Measurements from ENCODE around the gene SLMAP. TPM values are rescaled to one million over a fixed set of nuclear protein-coding genes. Genes with fewer than 3 reads are reported as not detected.

The SLMAP gene, protein sequence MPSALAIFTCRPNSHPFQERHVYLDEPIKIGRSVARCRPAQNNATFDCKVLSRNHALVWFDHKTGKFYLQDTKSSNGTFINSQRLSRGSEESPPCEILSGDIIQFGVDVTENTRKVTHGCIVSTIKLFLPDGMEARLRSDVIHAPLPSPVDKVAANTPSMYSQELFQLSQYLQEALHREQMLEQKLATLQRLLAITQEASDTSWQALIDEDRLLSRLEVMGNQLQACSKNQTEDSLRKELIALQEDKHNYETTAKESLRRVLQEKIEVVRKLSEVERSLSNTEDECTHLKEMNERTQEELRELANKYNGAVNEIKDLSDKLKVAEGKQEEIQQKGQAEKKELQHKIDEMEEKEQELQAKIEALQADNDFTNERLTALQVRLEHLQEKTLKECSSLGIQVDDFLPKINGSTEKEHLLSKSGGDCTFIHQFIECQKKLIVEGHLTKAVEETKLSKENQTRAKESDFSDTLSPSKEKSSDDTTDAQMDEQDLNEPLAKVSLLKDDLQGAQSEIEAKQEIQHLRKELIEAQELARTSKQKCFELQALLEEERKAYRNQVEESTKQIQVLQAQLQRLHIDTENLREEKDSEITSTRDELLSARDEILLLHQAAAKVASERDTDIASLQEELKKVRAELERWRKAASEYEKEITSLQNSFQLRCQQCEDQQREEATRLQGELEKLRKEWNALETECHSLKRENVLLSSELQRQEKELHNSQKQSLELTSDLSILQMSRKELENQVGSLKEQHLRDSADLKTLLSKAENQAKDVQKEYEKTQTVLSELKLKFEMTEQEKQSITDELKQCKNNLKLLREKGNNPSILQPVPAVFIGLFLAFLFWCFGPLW
- total RNA-seq = 105 to 116 TPM (median 116 TPM) in 3 replicates
- long read RNA-seq, transcript SLMAP-205 (11 exons, 3,066 nt) = major isoform, 103 of 209 reads
- long read RNA-seq, partial matches to known transcripts = 42 of 209 reads
- long read RNA-seq, other reads (novel, unspliced or antisense) = 64 of 209 reads

DNA sequence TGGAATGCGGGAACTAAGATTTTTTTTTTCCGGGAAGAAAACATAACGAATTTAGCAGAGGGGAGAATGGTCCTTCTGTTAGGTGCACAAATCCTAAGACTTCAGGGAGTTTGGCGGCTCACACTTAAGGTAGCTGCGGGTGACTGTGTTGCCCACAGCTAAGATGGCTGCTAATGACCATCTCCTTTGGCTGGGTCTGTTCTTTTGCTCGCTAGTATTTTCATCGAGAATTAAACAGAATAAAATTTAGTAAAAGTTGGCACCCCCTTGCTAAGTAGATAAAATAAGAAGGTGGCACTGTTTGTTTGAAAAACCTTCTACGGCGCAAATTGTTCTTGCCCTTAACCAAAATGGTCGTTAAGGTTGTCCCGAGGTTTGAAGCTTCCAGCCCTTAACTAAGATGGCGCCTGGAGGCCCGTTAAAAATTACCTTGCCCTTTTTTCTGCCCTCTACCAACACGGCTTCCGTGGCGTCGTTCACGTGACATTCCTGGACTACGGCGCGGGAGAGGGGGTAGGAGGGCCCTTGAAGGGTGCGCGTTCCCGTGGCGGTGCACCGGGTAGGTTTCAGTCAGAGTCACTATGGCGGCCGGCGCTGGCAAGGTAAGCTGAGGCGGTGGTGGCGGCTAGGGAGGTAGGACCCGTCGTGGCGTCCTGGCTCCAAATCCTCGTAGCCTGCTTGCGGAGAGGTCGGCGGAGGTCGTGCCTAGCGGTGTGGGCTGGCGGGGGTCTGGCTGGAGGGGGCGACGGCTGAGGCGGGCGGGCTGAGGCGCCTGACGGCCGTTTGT lies at the start of gene SLMAP:
Gene SLMAP, plus strand, starts transcription at position 569 of the 787 bp plus-strand sequence. CDS start 1,343 bp downstream, outside the sequence.
- Mint-ChIP-seq H3K4me3 (ENCODE audit: unreplicated experiment) (peak within 1 kb of the TSS; percentile 95), H3K4me1 (ENCODE audit: low read depth) (peaks cover 46% of the 10 kb centered on the region)

DNA sequence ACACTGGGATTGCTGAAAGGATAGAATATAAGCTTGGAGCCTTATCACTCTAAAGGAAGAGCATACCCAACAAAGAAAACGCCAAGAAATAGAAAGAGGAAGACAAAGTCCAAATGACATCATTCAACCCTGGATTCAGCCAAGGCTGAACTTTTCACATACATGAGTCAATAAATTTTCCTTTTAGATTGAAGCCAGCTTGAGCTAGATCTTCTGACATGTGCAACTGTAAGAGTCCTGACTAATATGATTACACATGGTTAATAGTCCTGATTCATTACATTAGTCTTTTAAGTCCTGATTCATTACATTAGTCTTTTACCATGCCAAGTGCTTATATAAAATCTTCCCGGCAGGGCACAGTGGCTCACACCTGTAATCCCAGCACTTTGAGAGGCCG lies 49.6 kb upstream of the SLMAP start:
- Mint-ChIP-seq H3K36me3 (ENCODE audit: low read depth) (peaks cover 2% of the 10 kb centered on the region), H3K4me1 (ENCODE audit: low read depth) (peaks cover 9% of the 10 kb centered on the region), H3K9me3 (ENCODE audit: low read depth) (peaks cover 3% of the 10 kb centered on the region), H3K27me3 (ENCODE audit: low read depth) (no peaks in the 10 kb centered on the region), H3K4me3 (ENCODE audit: unreplicated experiment) (no peak overlapping the region), H3K27ac (ENCODE audit: unreplicated experiment) (no peak overlapping the region)
- TF ChIP-seq CTCF (IDR thresholded peaks at IDR 0.05) = no peak
- no peak for DNase-seq (ENCODE audit: low spot score)

More for the DNA sequence above, at the start of gene SLMAP:
- H3K9me3 Mint-ChIP-seq (ENCODE audit: low read depth) = no peaks in the 10 kb centered on the region
- peak; percentile 98 for DNase-seq (ENCODE audit: low spot score)
- H3K36me3 Mint-ChIP-seq (ENCODE audit: low read depth) = no peaks in the 10 kb centered on the region
- H3K27me3 Mint-ChIP-seq (ENCODE audit: low read depth) = no peaks in the 10 kb centered on the region
- H3K27ac Mint-ChIP-seq (ENCODE audit: unreplicated experiment) = peak within 1 kb of the TSS; percentile 98
- no peak for TF ChIP-seq CTCF (IDR thresholded peaks at IDR 0.05)

DNA sequence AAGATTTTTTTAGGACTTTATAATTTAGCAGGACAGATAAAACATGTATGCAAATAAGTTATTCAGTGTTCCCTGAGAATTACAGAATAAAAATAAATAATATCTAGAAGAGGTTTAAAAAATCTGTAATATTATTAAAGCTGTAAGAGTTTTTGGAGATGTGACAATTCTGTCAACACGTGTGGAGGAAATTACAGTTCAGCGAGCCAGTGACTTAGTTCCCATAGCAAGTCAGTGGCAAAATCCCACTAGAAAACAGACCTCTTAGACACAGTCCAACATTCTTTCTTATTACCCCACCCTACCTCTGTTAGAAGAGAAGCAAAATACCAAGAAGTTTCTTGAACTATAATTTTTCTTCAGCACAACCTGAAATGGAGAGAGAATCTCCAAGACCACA lies 47.1 kb upstream of the SLMAP start:
- no peaks in the 10 kb centered on the region for H3K27me3 Mint-ChIP-seq (ENCODE audit: low read depth)
- H3K27ac Mint-ChIP-seq (ENCODE audit: unreplicated experiment) = peak overlapping the region; percentile 2
- peaks cover 9% of the 10 kb centered on the region for H3K4me1 Mint-ChIP-seq (ENCODE audit: low read depth)
- no peak for DNase-seq (ENCODE audit: low spot score)
- no peak for TF ChIP-seq CTCF (IDR thresholded peaks at IDR 0.05)
- peaks cover 2% of the 10 kb centered on the region for H3K36me3 Mint-ChIP-seq (ENCODE audit: low read depth)
- H3K9me3 Mint-ChIP-seq (ENCODE audit: low read depth) = peaks cover 3% of the 10 kb centered on the region
- H3K4me3 Mint-ChIP-seq (ENCODE audit: unreplicated experiment) = no peak overlapping the region

- TF ChIP-seq CTCF (IDR thresholded peaks at IDR 0.05) = no peak
- H3K27me3 Mint-ChIP-seq (ENCODE audit: low read depth) = no peaks in the 10 kb centered on the region
- no peak overlapping the region for H3K4me3 Mint-ChIP-seq (ENCODE audit: unreplicated experiment)
- H3K36me3 Mint-ChIP-seq (ENCODE audit: low read depth) = peaks cover 2% of the 10 kb centered on the region
- H3K27ac Mint-ChIP-seq (ENCODE audit: unreplicated experiment) = peak overlapping the region; percentile 2
- peaks cover 3% of the 10 kb centered on the region for H3K9me3 Mint-ChIP-seq (ENCODE audit: low read depth)
- DNase-seq (ENCODE audit: low spot score) = no peak
- peaks cover 9% of the 10 kb centered on the region for H3K4me1 Mint-ChIP-seq (ENCODE audit: low read depth)
These were observed 46.5 kb upstream of the SLMAP start for GRCh38 chr3:57709559-57709958.

Data from chondrocyte (in vitro differentiated cells).